C4-2B (cell line): ENCODE data around the gene SIVA1.

Experiments
- H3K27ac ChIP-seq: fragments of 450-650 bp; 2 replicates; pipeline ENCODE4 v1.5.1; 2017
- ZFX ChIP-seq: fragments of 450-650 bp; IDR thresholded peaks from 2 replicates; pipeline ENCODE4 v1.6.1; 2017
- TF ChIP-seq, protein P1 (sequence below): fragments of 450-650 bp; conservative IDR thresholded peaks from 2 replicates; pipeline ENCODE4 v1.5.1; 2017; ENCODE audit warnings: mild to moderate bottlenecking

The SIVA1 gene

GRCh38 chr14:104786726-104787675 lies 34.1 kb downstream of the SIVA1 start:
- TF ChIP-seq, protein P1, sequence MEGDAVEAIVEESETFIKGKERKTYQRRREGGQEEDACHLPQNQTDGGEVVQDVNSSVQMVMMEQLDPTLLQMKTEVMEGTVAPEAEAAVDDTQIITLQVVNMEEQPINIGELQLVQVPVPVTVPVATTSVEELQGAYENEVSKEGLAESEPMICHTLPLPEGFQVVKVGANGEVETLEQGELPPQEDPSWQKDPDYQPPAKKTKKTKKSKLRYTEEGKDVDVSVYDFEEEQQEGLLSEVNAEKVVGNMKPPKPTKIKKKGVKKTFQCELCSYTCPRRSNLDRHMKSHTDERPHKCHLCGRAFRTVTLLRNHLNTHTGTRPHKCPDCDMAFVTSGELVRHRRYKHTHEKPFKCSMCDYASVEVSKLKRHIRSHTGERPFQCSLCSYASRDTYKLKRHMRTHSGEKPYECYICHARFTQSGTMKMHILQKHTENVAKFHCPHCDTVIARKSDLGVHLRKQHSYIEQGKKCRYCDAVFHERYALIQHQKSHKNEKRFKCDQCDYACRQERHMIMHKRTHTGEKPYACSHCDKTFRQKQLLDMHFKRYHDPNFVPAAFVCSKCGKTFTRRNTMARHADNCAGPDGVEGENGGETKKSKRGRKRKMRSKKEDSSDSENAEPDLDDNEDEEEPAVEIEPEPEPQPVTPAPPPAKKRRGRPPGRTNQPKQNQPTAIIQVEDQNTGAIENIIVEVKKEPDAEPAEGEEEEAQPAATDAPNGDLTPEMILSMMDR = no peak
- no peak for TF ChIP-seq ZFX

DNA sequence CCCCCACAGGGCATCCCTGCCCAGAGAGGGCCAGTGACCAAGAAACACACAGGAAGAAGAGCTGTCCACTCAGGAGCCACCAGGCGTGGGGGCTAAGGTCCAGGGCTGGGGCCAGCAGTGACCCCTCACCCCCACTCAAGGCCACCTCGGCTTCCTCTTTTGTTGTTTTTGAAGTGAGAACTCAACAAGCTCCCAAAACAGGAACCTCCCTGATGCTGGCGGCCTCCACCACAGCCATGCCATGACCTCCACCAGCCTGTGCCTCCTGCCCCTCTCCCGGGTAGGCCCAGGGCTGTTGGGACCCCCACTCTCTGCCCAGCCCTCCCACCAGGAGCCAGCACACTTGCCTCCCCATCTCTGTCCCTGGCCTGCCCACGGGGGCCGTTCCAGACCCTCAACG lies 34.8 kb downstream of the SIVA1 start:
- H3K27ac ChIP-seq = no peak overlapping the region
- TF ChIP-seq, protein P1 = no peak
- TF ChIP-seq ZFX = no peak

More at GRCh38 chr14:104786726-104787675, 34.1 kb downstream of the SIVA1 start:
- no peak overlapping the region for H3K27ac ChIP-seq

- TF ChIP-seq, protein P1 = no peak
- no peak for TF ChIP-seq ZFX
- no peak overlapping the region for H3K27ac ChIP-seq
Observed at GRCh38 chr14:104788161-104788818, 35.3 kb downstream of the SIVA1 start.

DNA sequence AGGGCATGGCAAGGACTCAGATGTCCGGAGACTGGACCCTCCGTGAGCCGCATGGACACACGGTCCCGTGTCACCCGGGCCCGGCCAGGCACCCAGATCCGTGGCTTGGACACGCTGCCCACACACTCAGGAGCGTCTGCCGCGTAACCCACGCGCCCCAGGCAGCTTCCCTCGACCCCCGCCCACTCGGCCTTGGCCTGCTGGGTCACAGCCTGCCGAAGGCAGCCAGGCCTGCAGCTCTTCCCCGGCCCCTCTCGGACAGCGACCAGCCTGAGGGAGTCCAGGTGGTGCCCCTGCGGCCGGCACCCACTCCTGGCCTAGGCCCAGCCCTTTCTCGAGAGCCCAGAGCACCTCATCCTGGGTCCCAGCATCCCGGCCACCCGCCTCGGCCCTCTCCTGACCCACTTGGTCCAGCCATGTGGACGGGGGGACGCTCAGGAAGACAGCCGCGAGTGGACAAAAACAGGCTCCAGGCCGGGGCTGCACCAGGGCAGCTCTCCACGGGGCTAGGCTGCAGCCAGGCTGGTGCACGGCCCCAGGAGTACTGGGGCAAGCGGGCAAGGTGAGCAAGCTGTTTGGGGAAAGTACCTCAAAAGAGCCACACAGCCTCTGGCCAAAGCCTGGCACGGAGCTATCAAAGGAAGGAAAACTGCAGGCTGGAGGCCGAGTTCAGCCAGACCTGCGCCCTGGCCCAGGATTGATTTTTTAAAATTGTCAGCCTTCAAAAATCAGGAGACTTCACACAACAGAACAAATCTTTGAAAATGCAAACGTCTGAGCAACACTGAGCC lies 36.1 kb downstream of the SIVA1 start:
- H3K27ac ChIP-seq = no peak overlapping the region
- TF ChIP-seq, protein P1 = no peak
- no peak for TF ChIP-seq ZFX

- no peak overlapping the region for H3K27ac ChIP-seq
Observed at GRCh38 chr14:104789752-104790743, 37.1 kb downstream of the SIVA1 start.

GRCh38 chr14:104791425-104791824 lies 38.5 kb downstream of the SIVA1 start:
- TF ChIP-seq, protein P1 = no peak
- TF ChIP-seq ZFX = no peak
- H3K27ac ChIP-seq = no peak overlapping the region; the same call in 1 of the 2 replicates

More at GRCh38 chr14:104789752-104790743, 37.1 kb downstream of the SIVA1 start:
- TF ChIP-seq, protein P1 = no peak
- no peak for TF ChIP-seq ZFX
